ENCODE data around the gene ARMC5.

The ARMC5 gene

GRCh38 chr16:31461921-31462804 is 2.9 kb downstream of the ARMC5 start:
- no peak for DNase-seq

- no peak for DNase-seq
Measured at GRCh38 chr16:31464348-31464769, 5.1 kb downstream of the ARMC5 start.

- DNase-seq = no peak
Measured at GRCh38 chr16:31464781-31465260, 5.5 kb downstream of the ARMC5 start.

- no peak for DNase-seq
Measured at GRCh38 chr16:31465788-31466370, 6.6 kb downstream of the ARMC5 start.

- DNase-seq = no peak
Measured at GRCh38 chr16:31466381-31466841, 7.1 kb downstream of the ARMC5 start.

- no peak for DNase-seq
Measured at GRCh38 chr16:31467151-31467773, 8.0 kb downstream of the ARMC5 start.

GRCh38 chr16:31467858-31468257 is 8.6 kb downstream of the ARMC5 start:
- DNase-seq = no peak

GRCh38 chr16:31470615-31471014 is 11.3 kb downstream of the ARMC5 start:
- DNase-seq = no peak

GRCh38 chr16:31471241-31471874 is 12.1 kb downstream of the ARMC5 start:
- DNase-seq = no peak

GRCh38 chr16:31471875-31472708 is 12.8 kb downstream of the ARMC5 start, which contains the start of gene TGFB1I1:
TSS of gene TGFB1I1 (plus strand) at chr16:31472152. CDS start at chr16:31472189, 37 bp downstream.
- no peak for DNase-seq

- no peak for DNase-seq
Measured at GRCh38 chr16:31472709-31473203, 13.5 kb downstream of the ARMC5 start.

GRCh38 chr16:31473264-31473984 is 14.1 kb downstream of the ARMC5 start:
- DNase-seq = no peak

- DNase-seq = no peak
Measured at GRCh38 chr16:31474173-31474714, 14.9 kb downstream of the ARMC5 start.

- DNase-seq = no peak
Measured at GRCh38 chr16:31474773-31475738, 15.8 kb downstream of the ARMC5 start.

- no peak for DNase-seq
Measured at GRCh38 chr16:31475946-31476302, 16.6 kb downstream of the ARMC5 start.

GRCh38 chr16:31476303-31477219 is 17.3 kb downstream of the ARMC5 start:
- peak; percentile 84 to 93 for DNase-seq

GRCh38 chr16:31477220-31478216 is 18.2 kb downstream of the ARMC5 start:
- DNase-seq = peak; percentile 23 to 30
